OCI-LY1 (cell line): ENCODE data around the gene LMF1.
"Not testable (repeated sequence)": the region's sequence is repeated elsewhere in the genome, so short reads cannot be mapped to it uniquely, and the experiment has no call there.

Experiments used
- H2AFZ ChIP-seq: fragments of 200-600 bp; sonication (generic), shearing (Covaris generic); 2 replicates; pipeline ENCODE4 v1.6.0; 2014; ENCODE audit warnings: antibody characterized with exemption, mild to moderate bottlenecking, low read length
- H3F3A ChIP-seq: fragments of 200-600 bp; sonication (generic), shearing (Covaris generic); 2 replicates; pipeline ENCODE4 v1.6.0; 2014; ENCODE audit warnings: mild to moderate bottlenecking, antibody characterized with exemption, low read length, moderate library complexity; ENCODE audit not compliant: insufficient read depth
- H3K27ac ChIP-seq: fragments of 200-600 bp; sonication (generic); 2 replicates; pipeline ENCODE4 v1.5.1; 2014; ENCODE audit warnings: low read length, mixed run types, mild to moderate bottlenecking, low read depth; ENCODE audit not compliant: poor library complexity, severe bottlenecking
- H3K27me3 ChIP-seq: fragments of 200-600 bp; sonication (generic); 2 replicates; pipeline ENCODE4 v1.6.0; 2014; ENCODE audit warnings: antibody characterized with exemption, mild to moderate bottlenecking, low read length, moderate library complexity; ENCODE audit not compliant: insufficient read depth
- H3K36me3 ChIP-seq: fragments of 200-600 bp; sonication (generic); 2 replicates; pipeline ENCODE4 v1.6.1; 2014; ENCODE audit warnings: mild to moderate bottlenecking, antibody characterized with exemption, low read length, moderate library complexity, mixed read lengths; ENCODE audit not compliant: insufficient read depth
- H3K4me1 ChIP-seq: fragments of 200-600 bp; sonication (generic); 2 replicates; pipeline ENCODE4 v1.5.1; 2014; ENCODE audit warnings: mild to moderate bottlenecking, low read length, moderate library complexity; ENCODE audit not compliant: insufficient read depth, severe bottlenecking
- H3K4me2 ChIP-seq: fragments of 200-600 bp; sonication (generic), shearing (Covaris generic); 2 replicates; pipeline ENCODE4 v1.6.1; 2014; ENCODE audit warnings: low read length
- H3K4me3 ChIP-seq: fragments of 200-600 bp; sonication (generic); 2 replicates; pipeline ENCODE4 v1.5.1; 2014; ENCODE audit warnings: low read length, low read depth, mild to moderate bottlenecking, mixed read lengths; ENCODE audit not compliant: poor library complexity, severe bottlenecking
- H3K79me2 ChIP-seq: fragments of 200-600 bp; shearing (Covaris generic); 2 replicates; pipeline ENCODE4 v1.6.1; 2016; ENCODE audit warnings: mixed run types, low read length, mixed read lengths; ENCODE audit not compliant: insufficient read depth
- H3K9ac ChIP-seq: fragments of 200-600 bp; sonication (generic), shearing (Covaris generic); 2 replicates; pipeline ENCODE4 v1.6.1; 2014; ENCODE audit warnings: mild to moderate bottlenecking, low read length, mixed read lengths
- H3K9me2 ChIP-seq: fragments of 200-600 bp; sonication (generic), shearing (Covaris generic); 2 replicates; pipeline ENCODE4 v1.6.1; 2014; ENCODE audit warnings: low read depth, mild to moderate bottlenecking, low read length, mixed read lengths
- H3K9me3 ChIP-seq: fragments of 200-600 bp; shearing (Covaris generic); 2 replicates; pipeline ENCODE4 v1.6.1; 2014; ENCODE audit warnings: low read length, mixed read lengths
- H4K20me1 ChIP-seq: fragments of 200-600 bp; sonication (generic), shearing (Covaris generic); 2 replicates; pipeline ENCODE4 v1.6.0; 2016; ENCODE audit warnings: mild to moderate bottlenecking, low read length; ENCODE audit not compliant: insufficient read depth
- EZH2 ChIP-seq: fragments of 200-600 bp; sonication (generic), shearing (Covaris generic); IDR thresholded peaks from 2 replicates; pipeline ENCODE4 v1.8.0; 2017; ENCODE audit warnings: borderline replicate concordance, mixed run types, mild to moderate bottlenecking, antibody characterized with exemption, low read length, moderate library complexity, mixed read lengths
- TF ChIP-seq, protein P1 (sequence below): fragments of 200-600 bp; sonication (generic), shearing (Covaris generic); IDR thresholded peaks from 2 replicates; pipeline ENCODE4 v1.5.1; 2017; ENCODE audit warnings: mild to moderate bottlenecking, antibody characterized with exemption, low read length, moderate library complexity, mixed read lengths

Gene LMF1

GRCh38 chr16:952321-952720 is 18.5 kb downstream of the LMF1 start:
- H3K27ac ChIP-seq, result no peak overlapping the region
- no peak overlapping the region for H3K4me2 ChIP-seq
- no peaks in the 10 kb centered on the region for H3K4me1 ChIP-seq
- no peaks in the 10 kb centered on the region for H3K9me2 ChIP-seq
- no peaks in the 10 kb centered on the region for H3F3A ChIP-seq
- no peak overlapping the region for H3K4me3 ChIP-seq
- H3K79me2 ChIP-seq, result no peaks in the 10 kb centered on the region
- no peaks in the 10 kb centered on the region for H3K9me3 ChIP-seq
- no peak overlapping the region for H2AFZ ChIP-seq
- no peaks in the 10 kb centered on the region for H4K20me1 ChIP-seq
- H3K27me3 ChIP-seq, result no peaks in the 10 kb centered on the region
- no peak overlapping the region for H3K9ac ChIP-seq
- no peaks in the 10 kb centered on the region for H3K36me3 ChIP-seq
- TF ChIP-seq EZH2, result no peak
- TF ChIP-seq, protein P1, sequence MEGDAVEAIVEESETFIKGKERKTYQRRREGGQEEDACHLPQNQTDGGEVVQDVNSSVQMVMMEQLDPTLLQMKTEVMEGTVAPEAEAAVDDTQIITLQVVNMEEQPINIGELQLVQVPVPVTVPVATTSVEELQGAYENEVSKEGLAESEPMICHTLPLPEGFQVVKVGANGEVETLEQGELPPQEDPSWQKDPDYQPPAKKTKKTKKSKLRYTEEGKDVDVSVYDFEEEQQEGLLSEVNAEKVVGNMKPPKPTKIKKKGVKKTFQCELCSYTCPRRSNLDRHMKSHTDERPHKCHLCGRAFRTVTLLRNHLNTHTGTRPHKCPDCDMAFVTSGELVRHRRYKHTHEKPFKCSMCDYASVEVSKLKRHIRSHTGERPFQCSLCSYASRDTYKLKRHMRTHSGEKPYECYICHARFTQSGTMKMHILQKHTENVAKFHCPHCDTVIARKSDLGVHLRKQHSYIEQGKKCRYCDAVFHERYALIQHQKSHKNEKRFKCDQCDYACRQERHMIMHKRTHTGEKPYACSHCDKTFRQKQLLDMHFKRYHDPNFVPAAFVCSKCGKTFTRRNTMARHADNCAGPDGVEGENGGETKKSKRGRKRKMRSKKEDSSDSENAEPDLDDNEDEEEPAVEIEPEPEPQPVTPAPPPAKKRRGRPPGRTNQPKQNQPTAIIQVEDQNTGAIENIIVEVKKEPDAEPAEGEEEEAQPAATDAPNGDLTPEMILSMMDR, result no peak

DNA sequence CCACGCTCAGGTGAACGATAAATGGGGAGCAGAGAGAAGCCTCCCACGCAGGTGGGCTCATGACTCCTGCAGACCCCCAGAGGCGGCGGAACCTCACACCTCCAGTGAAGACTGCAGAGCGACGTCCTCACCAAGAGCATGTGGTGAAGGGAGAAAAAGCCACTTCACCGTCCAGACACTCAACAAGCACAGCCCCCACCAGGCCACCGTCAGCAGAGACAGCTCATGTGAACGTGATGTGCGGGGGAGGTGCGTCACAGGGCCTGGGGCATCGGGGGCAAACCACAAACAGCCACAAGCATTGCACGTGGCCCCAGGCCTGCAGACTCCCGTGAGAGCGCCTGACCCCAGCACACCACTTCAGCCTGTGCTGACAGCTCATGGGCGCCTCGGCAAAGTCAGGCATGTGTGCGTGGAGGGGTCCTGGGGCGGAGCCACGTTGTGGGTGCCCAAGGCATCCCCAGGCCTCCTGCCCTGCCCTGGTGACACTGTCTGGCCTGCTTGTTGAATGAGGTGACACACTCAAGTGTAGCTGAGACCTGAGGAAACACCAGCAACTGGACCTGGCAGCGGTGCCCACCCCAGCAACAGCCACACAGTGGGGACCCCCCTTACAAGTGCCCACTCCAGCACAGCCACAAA is 19.0 kb downstream of the LMF1 start:
- Histone ChIP-seq H3K27me3 (no peaks in the 10 kb centered on the region), H3K4me2 (no peak overlapping the region), H3K4me1 (no peaks in the 10 kb centered on the region), H3K9me3 (no peaks in the 10 kb centered on the region), H3K36me3 (no peaks in the 10 kb centered on the region), H3K79me2 (no peaks in the 10 kb centered on the region), H2AFZ (no peak overlapping the region), H3K9me2 (no peaks in the 10 kb centered on the region), H4K20me1 (no peaks in the 10 kb centered on the region), H3K27ac (no peak overlapping the region), H3K4me3 (no peak overlapping the region), H3K9ac (no peak overlapping the region), H3F3A (no peaks in the 10 kb centered on the region)
- TF ChIP-seq, protein P1, result no peak
- no peak for TF ChIP-seq EZH2

GRCh38 chr16:950733-951573 is 19.8 kb downstream of the LMF1 start:
- H3K27ac ChIP-seq, H2AFZ ChIP-seq: not testable (repeated sequence)

GRCh38 chr16:948767-949166 is 22.0 kb downstream of the LMF1 start:
- not testable (repeated sequence) for H3F3A ChIP-seq, H3K4me1 ChIP-seq, H3K9ac ChIP-seq, H3K4me2 ChIP-seq, H3K9me2 ChIP-seq, H2AFZ ChIP-seq, H3K4me3 ChIP-seq, H3K79me2 ChIP-seq, H4K20me1 ChIP-seq, H3K27me3 ChIP-seq, H3K36me3 ChIP-seq, H3K27ac ChIP-seq, H3K9me3 ChIP-seq

More at GRCh38 chr16:950733-951573, 19.8 kb downstream of the LMF1 start:
- not testable (repeated sequence) for H3K9me3 ChIP-seq, H3K79me2 ChIP-seq, H3K4me3 ChIP-seq, H3K27me3 ChIP-seq, H3K4me1 ChIP-seq, H4K20me1 ChIP-seq, H3K36me3 ChIP-seq, H3K9me2 ChIP-seq, H3F3A ChIP-seq, H3K9ac ChIP-seq, H3K4me2 ChIP-seq

DNA sequence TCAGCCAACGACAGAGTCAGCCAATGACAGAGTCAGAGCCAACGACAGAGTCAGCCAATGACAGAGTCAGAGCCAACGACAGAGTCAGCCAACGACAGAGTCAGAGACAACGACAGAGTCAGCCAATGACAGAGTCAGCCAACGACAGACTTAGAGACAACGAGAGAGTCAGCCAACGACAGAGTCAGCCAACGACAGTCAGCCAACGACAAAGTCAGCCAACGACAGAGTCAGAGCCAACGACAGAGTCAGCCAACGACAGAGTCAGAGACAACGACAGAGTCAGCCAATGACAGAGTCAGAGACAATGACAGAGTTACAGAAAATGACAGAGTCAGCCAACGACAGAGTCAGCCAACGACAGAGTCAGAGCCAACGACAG is 22.9 kb downstream of the LMF1 start:
- not testable (repeated sequence) for H3K4me1 ChIP-seq, H3K36me3 ChIP-seq, H3K27ac ChIP-seq, H3K27me3 ChIP-seq, H3K4me3 ChIP-seq, H4K20me1 ChIP-seq, H3K9ac ChIP-seq, H3K4me2 ChIP-seq, H3F3A ChIP-seq, H3K9me2 ChIP-seq, H2AFZ ChIP-seq, H3K79me2 ChIP-seq, H3K9me3 ChIP-seq
